ENCODE data around the gene SCN3B.

SCN3B gene

GRCh38 chr11:123642435-123642834 lies 12.0 kb downstream of the SCN3B start:
- no peak overlapping the region for H3K27ac Mint-ChIP-seq
- CTCF ChIA-PET: interaction anchor here (1.2 to 12.3 kb wide), 3 partner anchors 16 to 67 kb away, joined by 4 to 212 read pairs (median 5); no protein-coding TSS in a partner anchor
- H3K27me3 Mint-ChIP-seq: peaks cover 34% of the 10 kb centered on the region
- H3K4me1 Mint-ChIP-seq: no peaks in the 10 kb centered on the region
- H3K9me3 Mint-ChIP-seq: no peaks in the 10 kb centered on the region
- DNase-seq: no peak
- H3K36me3 Mint-ChIP-seq: no peaks in the 10 kb centered on the region
- H3K4me3 Mint-ChIP-seq: no peak overlapping the region

- no peaks in the 10 kb centered on the region for H3K36me3 Mint-ChIP-seq
- no peak for DNase-seq
- no peaks in the 10 kb centered on the region for H3K4me1 Mint-ChIP-seq
- H3K9me3 Mint-ChIP-seq: no peaks in the 10 kb centered on the region
- peaks cover 41% of the 10 kb centered on the region for H3K27me3 Mint-ChIP-seq
- H3K27ac Mint-ChIP-seq: no peak overlapping the region
- CTCF ChIA-PET: interaction anchor here (0.6 to 12.3 kb wide), 7 partner anchors 15 to 231 kb away, joined by 3 to 212 read pairs (median 4); no protein-coding TSS in a partner anchor
- H3K4me3 Mint-ChIP-seq: no peak overlapping the region
Observed at GRCh38 chr11:123641495-123641840, 13.0 kb downstream of the SCN3B start.

GRCh38 chr11:123640677-123641494 lies 13.5 kb downstream of the SCN3B start:
- no peak overlapping the region for H3K4me3 Mint-ChIP-seq

GRCh38 chr11:123640029-123640428 lies 14.4 kb downstream of the SCN3B start:
- H3K27me3 Mint-ChIP-seq: peaks cover 37% of the 10 kb centered on the region
- CTCF ChIA-PET: interaction anchor here (0.8 to 12.3 kb wide), 4 partner anchors 15 to 96 kb away, joined by 3 to 212 read pairs (median 6); no protein-coding TSS in a partner anchor
- H3K4me1 Mint-ChIP-seq: no peaks in the 10 kb centered on the region
- H3K36me3 Mint-ChIP-seq: no peaks in the 10 kb centered on the region
- H3K9me3 Mint-ChIP-seq: no peaks in the 10 kb centered on the region
- no peak for DNase-seq
- H3K4me3 Mint-ChIP-seq: no peak overlapping the region
- no peak overlapping the region for H3K27ac Mint-ChIP-seq

More at GRCh38 chr11:123640677-123641494, 13.5 kb downstream of the SCN3B start:
- no peaks in the 10 kb centered on the region for H3K36me3 Mint-ChIP-seq
- no peak overlapping the region for H3K27ac Mint-ChIP-seq
- CTCF ChIA-PET: interaction anchor here (0.8 to 12.3 kb wide), 7 partner anchors 16 to 96 kb away, joined by 3 to 212 read pairs (median 4); no protein-coding TSS in a partner anchor
- H3K27me3 Mint-ChIP-seq: peaks cover 42% of the 10 kb centered on the region
- H3K9me3 Mint-ChIP-seq: no peaks in the 10 kb centered on the region
- H3K4me1 Mint-ChIP-seq: no peaks in the 10 kb centered on the region
- peak; percentile 64 for DNase-seq

GRCh38 chr11:123630126-123630608 lies 24.3 kb downstream of the SCN3B start:
- no peak for DNase-seq
- Mint-ChIP-seq H3K4me1 (no peaks in the 10 kb centered on the region), H3K27ac (no peak overlapping the region), H3K36me3 (no peaks in the 10 kb centered on the region), H3K4me3 (no peak overlapping the region), H3K9me3 (no peaks in the 10 kb centered on the region), H3K27me3 (peaks cover 20% of the 10 kb centered on the region)
- CTCF ChIA-PET: interaction anchor here (1.3 kb wide), 1 partner anchor 81 kb away, joined by 4 read pairs; no protein-coding TSS in a partner anchor

- H3K27ac Mint-ChIP-seq: no peak overlapping the region
Observed at GRCh38 chr11:123628936-123629683, 25.3 kb downstream of the SCN3B start.

GRCh38 chr11:123624974-123625373 lies 29.4 kb downstream of the SCN3B start:
- Mint-ChIP-seq H3K4me3 (no peak overlapping the region), H3K9me3 (no peaks in the 10 kb centered on the region), H3K27ac (no peak overlapping the region), H3K27me3 (peaks cover 6% of the 10 kb centered on the region), H3K36me3 (peaks cover 3% of the 10 kb centered on the region), H3K4me1 (no peaks in the 10 kb centered on the region)
- CTCF ChIA-PET: interaction anchor here (1.5 to 1.8 kb wide), 2 partner anchors 15 to 89 kb away, joined by 3 to 8 read pairs; no protein-coding TSS in a partner anchor
- no peak for DNase-seq

More at GRCh38 chr11:123628936-123629683, 25.3 kb downstream of the SCN3B start:
- peaks cover 16% of the 10 kb centered on the region for H3K27me3 Mint-ChIP-seq
- H3K9me3 Mint-ChIP-seq: no peaks in the 10 kb centered on the region
- no peaks in the 10 kb centered on the region for H3K36me3 Mint-ChIP-seq
- H3K4me1 Mint-ChIP-seq: no peaks in the 10 kb centered on the region
- CTCF ChIA-PET: no interaction called here
- H3K4me3 Mint-ChIP-seq: no peak overlapping the region
- no peak for DNase-seq

GRCh38 chr11:123622576-123622975 lies 31.8 kb downstream of the SCN3B start:
- no peak for DNase-seq
- H3K4me1 Mint-ChIP-seq: no peaks in the 10 kb centered on the region
- H3K4me3 Mint-ChIP-seq: no peak overlapping the region
- H3K27me3 Mint-ChIP-seq: no peaks in the 10 kb centered on the region
- H3K27ac Mint-ChIP-seq: no peak overlapping the region
- no peaks in the 10 kb centered on the region for H3K9me3 Mint-ChIP-seq
- CTCF ChIA-PET: no interaction called here
- H3K36me3 Mint-ChIP-seq: peaks cover 19% of the 10 kb centered on the region

- CTCF ChIA-PET: interaction anchor here (2.3 kb wide), 1 partner anchor 91 kb away, joined by 9 read pairs; no protein-coding TSS in a partner anchor
- H3K9me3 Mint-ChIP-seq: no peaks in the 10 kb centered on the region
- no peak overlapping the region for H3K27ac Mint-ChIP-seq
- no peaks in the 10 kb centered on the region for H3K4me1 Mint-ChIP-seq
- no peak for DNase-seq
- H3K36me3 Mint-ChIP-seq: peaks cover 29% of the 10 kb centered on the region
- no peaks in the 10 kb centered on the region for H3K27me3 Mint-ChIP-seq
- no peak overlapping the region for H3K4me3 Mint-ChIP-seq
Observed at GRCh38 chr11:123616505-123617198, 37.8 kb downstream of the SCN3B start.

- Mint-ChIP-seq H3K36me3 (peaks cover 25% of the 10 kb centered on the region), H3K4me3 (no peak overlapping the region), H3K27me3 (no peaks in the 10 kb centered on the region), H3K4me1 (no peaks in the 10 kb centered on the region), H3K27ac (no peak overlapping the region), H3K9me3 (no peaks in the 10 kb centered on the region)
- CTCF ChIA-PET: no interaction called here
- DNase-seq: no peak
Observed at GRCh38 chr11:123611698-123612097, 42.7 kb downstream of the SCN3B start.

GRCh38 chr11:123608945-123609344 lies 45.5 kb downstream of the SCN3B start:
- Mint-ChIP-seq H3K4me1 (no peaks in the 10 kb centered on the region), H3K4me3 (no peak overlapping the region), H3K9me3 (no peaks in the 10 kb centered on the region), H3K27ac (peak overlapping the region; percentile 73), H3K27me3 (no peaks in the 10 kb centered on the region), H3K36me3 (peaks cover 32% of the 10 kb centered on the region)
- no peak for DNase-seq
- CTCF ChIA-PET: no interaction called here

GRCh38 chr11:123608371-123608770 lies 46.1 kb downstream of the SCN3B start:
- no peaks in the 10 kb centered on the region for H3K9me3 Mint-ChIP-seq
- CTCF ChIA-PET: no interaction called here
- H3K36me3 Mint-ChIP-seq: peaks cover 33% of the 10 kb centered on the region
- H3K27me3 Mint-ChIP-seq: no peaks in the 10 kb centered on the region
- no peak overlapping the region for H3K27ac Mint-ChIP-seq
- DNase-seq: no peak
- H3K4me3 Mint-ChIP-seq: no peak overlapping the region
- H3K4me1 Mint-ChIP-seq: no peaks in the 10 kb centered on the region

GRCh38 chr11:123607781-123608180 lies 46.6 kb downstream of the SCN3B start:
- H3K27me3 Mint-ChIP-seq: no peaks in the 10 kb centered on the region
- H3K4me1 Mint-ChIP-seq: no peaks in the 10 kb centered on the region
- H3K9me3 Mint-ChIP-seq: no peaks in the 10 kb centered on the region
- H3K36me3 Mint-ChIP-seq: peaks cover 33% of the 10 kb centered on the region
- no peak overlapping the region for H3K4me3 Mint-ChIP-seq
- CTCF ChIA-PET: interaction anchor here (0.9 kb wide), 1 partner anchor 27 kb away, joined by 4 read pairs; no protein-coding TSS in a partner anchor
- DNase-seq: no peak
- no peak overlapping the region for H3K27ac Mint-ChIP-seq

- Mint-ChIP-seq H3K36me3 (peaks cover 45% of the 10 kb centered on the region), H3K4me3 (no peak overlapping the region), H3K4me1 (no peaks in the 10 kb centered on the region), H3K27ac (no peak overlapping the region), H3K27me3 (no peaks in the 10 kb centered on the region), H3K9me3 (no peaks in the 10 kb centered on the region)
- CTCF ChIA-PET: interaction anchor here (1.1 kb wide), 1 partner anchor 108 kb away, joined by 3 read pairs; no protein-coding TSS in a partner anchor
- DNase-seq: no peak
Observed at GRCh38 chr11:123603666-123604065, 50.8 kb downstream of the SCN3B start.
